ENCODE results near the gene SPOP.
"Not testable (repeated sequence)": the region's sequence is repeated elsewhere in the genome, so short reads cannot be mapped to it uniquely, and the experiment has no call there.

The SPOP gene

GRCh38 chr17:49646391-49647255 lies 31.3 kb downstream of the SPOP start:
- peak; percentile 86 for DNase-seq

GRCh38 chr17:49646056-49646390 lies 31.9 kb downstream of the SPOP start:
- not testable (repeated sequence) for DNase-seq

GRCh38 chr17:49645654-49646053 lies 32.2 kb downstream of the SPOP start:
- DNase-seq = no peak

GRCh38 chr17:49640556-49640955 lies 37.3 kb downstream of the SPOP start:
- DNase-seq = no peak

GRCh38 chr17:49638818-49639217 lies 39.1 kb downstream of the SPOP start:
- DNase-seq = no peak

- no peak for DNase-seq
Observed at GRCh38 chr17:49637739-49638138, 40.2 kb downstream of the SPOP start.

GRCh38 chr17:49637050-49637449 lies 40.8 kb downstream of the SPOP start:
- DNase-seq = peak; percentile 43

GRCh38 chr17:49635121-49635520 lies 42.8 kb downstream of the SPOP start:
- DNase-seq = no peak

GRCh38 chr17:49634485-49634860 lies 43.4 kb downstream of the SPOP start:
- no peak for DNase-seq

GRCh38 chr17:49633762-49634484 lies 44.0 kb downstream of the SPOP start:
- DNase-seq = no peak

- no peak for DNase-seq
Observed at GRCh38 chr17:49633250-49633649, 44.6 kb downstream of the SPOP start.

GRCh38 chr17:49632201-49632600 lies 45.7 kb downstream of the SPOP start:
- no peak for DNase-seq

GRCh38 chr17:49631496-49631895 lies 46.4 kb downstream of the SPOP start:
- DNase-seq = no peak

GRCh38 chr17:49630113-49630900 lies 47.6 kb downstream of the SPOP start:
- DNase-seq = no peak

- no peak for DNase-seq
Observed at GRCh38 chr17:49629447-49629846, 48.5 kb downstream of the SPOP start.

GRCh38 chr17:49624896-49625295 lies 53.0 kb downstream of the SPOP start:
- DNase-seq = peak; percentile 37

GRCh38 chr17:49621946-49622529 lies 55.9 kb downstream of the SPOP start:
- no peak for DNase-seq

GRCh38 chr17:49621420-49621819 lies 56.5 kb downstream of the SPOP start:
- no peak for DNase-seq

- DNase-seq = peak; percentile 53
Observed at GRCh38 chr17:49618028-49618611, 59.8 kb downstream of the SPOP start.

- DNase-seq = no peak
Observed at GRCh38 chr17:49616601-49617131, 61.2 kb downstream of the SPOP start.

- no peak for DNase-seq
Observed at GRCh38 chr17:49616086-49616485, 61.8 kb downstream of the SPOP start.

GRCh38 chr17:49613182-49613800 lies 64.6 kb downstream of the SPOP start:
- DNase-seq = no peak
